Omental fat pad (tissue), 4 donors: ENCODE measurements around the gene RUFY3. TPM values are rescaled to one million over a fixed set of nuclear protein-coding genes. Genes with fewer than 3 reads are reported as not detected.

Experiments
- ATAC-seq: fragments of 150-250 bp; one replicate; pipeline ENCODE4 v1.9.1; 2016; ENCODE audit warnings: mild to moderate bottlenecking, moderate library complexity; ENCODE audit not compliant: low FRiP score
- DNase-seq: peaks from one replicate; pipeline ENCODE4 v3.0.0-alpha.2; 2019; ENCODE audit warnings: low spot score
- total RNA-seq, 4 donors: library from RNA; depleted of rRNA; stranded (reverse); fragments of >200 nt; gene quantifications; one replicate each; pipeline ENCODE4 v1.1.0, GENCODE V29; 2016
- TF ChIP-seq, protein P1 (sequence below), 3 donors: fragments of 450-650 bp; IDR thresholded peaks; one replicate each; pipeline ENCODE4 v1.5.1; 2016 to 2017; ENCODE audit warnings: antibody characterized with exemption in 3 of 3, mild to moderate bottlenecking in 3 of 3, moderate library complexity in 2 of 3

Gene RUFY3
- total RNA-seq, 4 donors from 2014 or later = 34.2 to 92.8 (median 64.0) TPM

DNA sequence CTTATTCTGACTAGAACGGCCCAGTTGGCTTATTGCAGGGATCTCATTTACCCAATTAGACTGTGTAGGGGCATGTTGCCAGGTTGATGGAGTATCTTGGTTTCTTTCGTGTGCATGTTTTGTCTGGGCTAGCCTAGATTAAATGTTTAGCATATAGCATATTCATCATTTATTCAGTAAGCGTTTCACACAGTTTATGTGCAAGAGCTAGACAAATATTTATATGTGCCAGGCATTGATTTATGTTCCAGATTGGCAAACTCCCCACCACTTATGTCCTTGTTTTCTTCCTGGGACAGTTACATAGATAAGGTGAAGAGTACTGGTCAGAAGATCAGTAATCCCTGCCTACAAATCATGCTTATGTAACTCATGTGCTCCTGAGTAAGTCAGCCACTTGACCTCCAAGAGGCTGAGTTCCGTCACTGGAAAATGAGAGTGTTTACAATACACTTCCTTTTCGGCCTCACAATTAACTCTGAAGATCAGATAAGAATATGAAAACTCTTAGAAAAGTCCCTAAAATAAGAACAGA lies 57.2 kb downstream of the RUFY3 start:
- DNase-seq = no peak
- no peak for ATAC-seq
- TF ChIP-seq, protein P1, sequence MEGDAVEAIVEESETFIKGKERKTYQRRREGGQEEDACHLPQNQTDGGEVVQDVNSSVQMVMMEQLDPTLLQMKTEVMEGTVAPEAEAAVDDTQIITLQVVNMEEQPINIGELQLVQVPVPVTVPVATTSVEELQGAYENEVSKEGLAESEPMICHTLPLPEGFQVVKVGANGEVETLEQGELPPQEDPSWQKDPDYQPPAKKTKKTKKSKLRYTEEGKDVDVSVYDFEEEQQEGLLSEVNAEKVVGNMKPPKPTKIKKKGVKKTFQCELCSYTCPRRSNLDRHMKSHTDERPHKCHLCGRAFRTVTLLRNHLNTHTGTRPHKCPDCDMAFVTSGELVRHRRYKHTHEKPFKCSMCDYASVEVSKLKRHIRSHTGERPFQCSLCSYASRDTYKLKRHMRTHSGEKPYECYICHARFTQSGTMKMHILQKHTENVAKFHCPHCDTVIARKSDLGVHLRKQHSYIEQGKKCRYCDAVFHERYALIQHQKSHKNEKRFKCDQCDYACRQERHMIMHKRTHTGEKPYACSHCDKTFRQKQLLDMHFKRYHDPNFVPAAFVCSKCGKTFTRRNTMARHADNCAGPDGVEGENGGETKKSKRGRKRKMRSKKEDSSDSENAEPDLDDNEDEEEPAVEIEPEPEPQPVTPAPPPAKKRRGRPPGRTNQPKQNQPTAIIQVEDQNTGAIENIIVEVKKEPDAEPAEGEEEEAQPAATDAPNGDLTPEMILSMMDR (IDR thresholded peaks at IDR 0.05) = no peak

DNA sequence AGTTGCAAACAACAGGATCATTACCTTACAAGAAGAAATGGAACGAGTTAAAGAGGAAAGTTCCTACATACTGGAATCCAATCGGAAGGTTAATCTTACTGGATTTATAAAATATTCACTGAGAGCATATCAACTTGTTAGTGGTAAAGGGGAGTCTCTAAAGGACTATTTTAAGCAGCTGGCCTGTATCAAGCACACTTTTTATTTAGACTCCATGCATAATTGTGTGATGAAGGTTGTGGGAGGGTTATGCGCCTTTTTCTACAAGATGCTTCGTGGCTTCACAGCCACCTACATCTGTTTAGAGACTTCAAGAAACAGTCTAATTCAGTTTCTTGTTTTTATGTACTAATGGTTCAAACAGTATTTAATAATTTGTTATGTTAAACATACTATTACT lies 61.3 kb downstream of the RUFY3 start:
- ATAC-seq = no peak
- DNase-seq = no peak
- TF ChIP-seq, protein P1 (IDR thresholded peaks at IDR 0.05) = no peak

DNA sequence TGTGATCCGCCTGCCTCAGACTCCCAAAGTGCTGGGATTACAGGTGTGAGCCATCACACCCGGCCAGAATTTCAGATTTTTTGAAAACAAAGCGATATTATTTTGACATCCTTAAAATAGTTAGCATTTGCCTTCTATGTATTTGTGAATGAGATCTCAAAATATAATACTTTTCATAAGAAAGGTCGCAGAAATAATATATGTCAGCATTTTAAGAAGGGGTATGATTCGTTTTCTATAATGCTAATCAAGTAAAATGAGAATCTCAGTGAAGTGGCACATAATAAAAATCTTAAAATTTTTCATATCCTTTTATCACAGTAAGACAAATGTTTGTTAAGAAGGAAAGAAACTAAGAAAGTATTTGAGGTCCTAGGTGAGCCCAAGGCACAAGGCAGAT lies 65.7 kb downstream of the RUFY3 start:
- DNase-seq (no peak), ATAC-seq (no peak)
- TF ChIP-seq, protein P1 (IDR thresholded peaks at IDR 0.05) = no peak

DNA sequence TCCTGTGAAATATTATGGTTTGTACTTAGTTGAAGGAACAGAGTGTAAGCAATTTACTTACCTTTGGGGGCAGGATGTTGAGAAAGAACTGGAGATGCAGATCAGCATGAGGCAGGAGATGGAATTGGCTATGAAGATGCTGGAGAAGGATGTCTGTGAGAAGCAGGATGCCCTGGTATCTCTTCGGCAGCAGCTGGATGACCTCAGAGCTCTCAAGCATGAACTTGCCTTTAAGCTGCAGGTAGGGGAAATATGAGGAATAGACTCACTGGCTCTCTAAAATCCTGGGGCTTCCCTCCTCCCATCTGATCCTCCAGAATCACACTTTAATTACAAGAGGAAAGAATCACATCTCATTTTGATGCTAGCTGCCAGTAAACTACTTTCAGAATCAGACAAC lies 67.0 kb downstream of the RUFY3 start:
- ATAC-seq = no peak
- TF ChIP-seq, protein P1 (IDR thresholded peaks at IDR 0.05) = no peak
- no peak for DNase-seq

DNA sequence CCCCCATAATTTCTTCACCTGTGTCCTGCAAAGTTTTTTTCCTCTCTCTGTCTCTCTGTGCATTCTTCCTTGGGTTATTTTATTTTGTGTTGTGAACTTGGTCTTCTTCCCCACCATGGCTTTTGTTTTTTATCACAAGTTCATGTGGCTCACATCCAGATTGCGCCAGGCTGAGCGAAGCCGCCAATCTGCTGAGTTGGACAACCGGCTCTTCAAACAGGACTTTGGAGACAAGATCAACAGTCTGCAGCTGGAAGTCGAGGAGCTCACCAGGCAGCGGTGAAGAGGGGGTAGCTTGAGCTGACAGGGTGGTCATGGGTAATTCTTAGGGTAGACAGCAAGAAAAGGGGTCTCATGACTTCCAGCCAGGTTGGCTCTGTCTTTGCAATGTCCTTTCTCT lies 71.9 kb downstream of the RUFY3 start:
- TF ChIP-seq, protein P1 (IDR thresholded peaks at IDR 0.05) = no peak
- DNase-seq (no peak), ATAC-seq (no peak)

DNA sequence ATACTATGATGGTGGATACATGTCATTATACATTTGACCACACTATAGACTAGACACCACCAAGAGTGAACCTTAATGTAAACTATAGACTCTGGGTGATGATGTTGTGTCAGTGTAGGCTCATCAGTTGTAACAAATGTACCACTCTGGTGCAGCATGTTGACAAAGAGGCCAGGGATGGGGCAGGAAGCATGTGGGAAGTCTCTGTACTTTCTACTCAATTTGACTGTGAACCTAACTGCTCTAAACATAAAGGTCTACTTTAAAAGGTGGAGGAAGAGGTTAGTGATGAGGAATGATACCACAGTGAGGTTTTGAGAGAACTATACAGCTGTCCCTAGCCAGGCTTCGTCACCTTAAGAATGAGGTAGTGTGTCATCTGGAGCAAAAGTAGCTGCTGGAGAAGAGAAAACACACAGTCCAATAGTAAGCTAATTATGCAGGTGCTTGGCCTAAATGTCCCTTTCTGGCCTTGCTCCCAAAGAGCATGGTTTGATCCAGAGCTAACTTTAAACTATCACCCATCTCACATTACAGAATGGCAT lies 79.6 kb downstream of the RUFY3 start:
- DNase-seq = no peak
- TF ChIP-seq, protein P1 (IDR thresholded peaks at IDR 0.05) = no peak
- no peak for ATAC-seq

DNA sequence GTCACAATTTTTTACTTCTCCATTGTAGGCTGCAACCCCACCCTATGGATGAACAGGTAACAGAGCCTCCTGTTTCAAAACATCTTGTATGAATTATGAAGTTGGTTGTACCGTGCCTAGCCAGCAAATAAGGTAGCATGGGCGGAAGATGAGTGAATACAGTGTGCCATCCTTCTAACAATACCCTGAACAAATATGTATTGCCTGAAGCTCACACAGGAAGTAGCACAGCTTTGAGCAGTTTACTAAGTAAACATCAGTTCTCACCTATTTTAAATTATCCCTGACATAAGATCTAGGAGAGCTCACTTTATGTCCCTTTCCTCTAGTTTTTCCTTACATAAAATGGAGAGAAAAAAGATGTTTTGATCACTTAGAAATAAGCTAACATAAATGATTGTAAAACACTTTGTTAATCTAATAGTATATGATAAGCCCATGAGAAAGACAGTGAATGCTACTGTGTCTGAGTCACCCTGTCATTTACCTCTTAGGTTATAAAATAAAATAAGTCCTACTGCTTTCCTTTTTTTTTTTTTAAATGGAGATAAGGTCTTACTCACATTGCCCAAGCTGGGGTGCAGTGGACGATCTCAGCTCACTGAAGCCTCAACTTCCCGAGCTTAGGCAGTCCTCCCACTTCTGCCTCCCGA lies 81.3 kb downstream of the RUFY3 start:
- DNase-seq (no peak), ATAC-seq (no peak)
- TF ChIP-seq, protein P1 (IDR thresholded peaks at IDR 0.05) = no peak
